Endothelial cell of umbilical vein (primary cell): ENCODE data around the gene TNFAIP8L3. TPM values are rescaled to one million over a fixed set of nuclear protein-coding genes. Genes with fewer than 3 reads are reported as not detected.

ENCODE experiments used
- BruUV-seq: library from RNA; stranded (reverse); fragments of 400-500 nt; replicated peaks from 2 replicates; lab custom pipeline; 2021; lab: Mats Ljungman, UMichigan
- CTCF ChIA-PET: fragments of 300-600, 350-600 bp; sonication (Branson Sonifier 250); formaldehyde crosslinking; loops from one replicate; lab custom pipeline; 2021; ENCODE audit warnings: antibody characterized with exemption, inconsistent platforms; lab: Charles Lee
- POLR2A ChIA-PET: fragments of 300-600, 350-600 bp; sonication (Branson Sonifier 250); formaldehyde crosslinking; loops from one replicate; lab custom pipeline; 2021; ENCODE audit warnings: antibody characterized with exemption, inconsistent platforms; lab: Charles Lee
- DNase-seq: peaks from one replicate; pipeline ENCODE4 v3.0.0-alpha.2; 2011; ENCODE audit warnings: low read depth, low spot score
- FAIRE-seq: peaks from 2 replicates; lab custom pipeline; 2011; peaks lifted over from hg19 to GRCh38; lab: Jason Lieb, UNC
- H2AFZ ChIP-seq: 2 replicates; pipeline ENCODE4 v1.6.0; 2012; ENCODE audit warnings: low read depth, low read length, control low read depth, inconsistent platforms
- H3K27ac ChIP-seq: 2 replicates; pipeline ENCODE4 v1.5.1; 2011; ENCODE audit warnings: low read depth, mild to moderate bottlenecking, control low read depth, low read length, moderate library complexity; ENCODE audit not compliant: insufficient read depth
- H3K27me3 ChIP-seq, 2 experiments: 2 replicates each; pipeline versions ENCODE4 v1.6.0 to v1.6.1; 2011; ENCODE audit warnings: low read length in 2 of 2, mixed read lengths in 1 of 2; ENCODE audit not compliant: control insufficient read depth in 2 of 2, insufficient read depth in 2 of 2
- H3K36me3 ChIP-seq, 2 experiments: 2 replicates in 1 of 2; 3 replicates in 1 of 2; pipeline ENCODE4 v1.5.1; 2011; ENCODE audit warnings: low read length in 2 of 2, mild to moderate bottlenecking in 1 of 2, moderate library complexity in 1 of 2; ENCODE audit not compliant: control insufficient read depth in 2 of 2, insufficient read depth in 2 of 2; ENCODE audit errors: extremely low read depth in 1 of 2
- H3K4me1 ChIP-seq: 3 replicates; pipeline ENCODE4 v1.5.1; 2011; ENCODE audit warnings: mild to moderate bottlenecking, low read length; ENCODE audit not compliant: control insufficient read depth, insufficient read depth; ENCODE audit errors: extremely low read depth
- H3K4me2 ChIP-seq: 2 replicates; pipeline ENCODE4 v1.6.1; 2011; ENCODE audit warnings: low read length, control low read depth, mixed read lengths; ENCODE audit not compliant: insufficient read depth
- H3K4me3 ChIP-seq, 3 experiments: fragments of 200-600 bp in 1 of 3; sonication (generic), shearing (Covaris generic) in 1 of 3; replicated peaks in 1 of 3; 2 replicates each; pipeline ENCODE4 v1.5.1; 2011 to 2016; ENCODE audit warnings: control low read depth in 3 of 3, low read length in 3 of 3, mild to moderate bottlenecking in 2 of 3, inconsistent platforms in 1 of 3, low read depth in 1 of 3, moderate library complexity in 1 of 3; ENCODE audit not compliant: insufficient read depth in 1 of 3
- H3K79me2 ChIP-seq: 2 replicates; pipeline ENCODE4 v1.6.0; 2012; ENCODE audit warnings: low read length, inconsistent platforms; ENCODE audit not compliant: control insufficient read depth, insufficient read depth
- H3K9ac ChIP-seq: replicated peaks from 2 replicates; pipeline ENCODE3; 2011; ENCODE audit warnings: low read length, control low read depth; ENCODE audit not compliant: insufficient read depth; ENCODE audit errors: extremely low read depth
- H3K9me1 ChIP-seq: replicated peaks from 3 replicates; pipeline ENCODE4 v1.6.0; 2011; ENCODE audit warnings: mild to moderate bottlenecking, low read length; ENCODE audit not compliant: control insufficient read depth, insufficient read depth; ENCODE audit errors: extremely low read depth
- H3K9me3 ChIP-seq: replicated peaks from 2 replicates; pipeline ENCODE4 v1.5.1; 2012; ENCODE audit warnings: low read length, inconsistent platforms; ENCODE audit not compliant: control insufficient read depth, insufficient read depth
- H4K20me1 ChIP-seq: replicated peaks from 2 replicates; pipeline ENCODE3; 2011; ENCODE audit warnings: mild to moderate bottlenecking, low read length; ENCODE audit not compliant: control insufficient read depth, insufficient read depth; ENCODE audit errors: extremely low read depth
- CTCF ChIP-seq, 2 donors: IDR thresholded peaks; 1 replicate in 1 of 2; 2 replicates in 1 of 2; pipeline ENCODE4 v1.5.1; 2011; ENCODE audit warnings: low read length in 2 of 2, mild to moderate bottlenecking in 2 of 2, moderate library complexity in 2 of 2, control low read depth in 1 of 2, inconsistent platforms in 1 of 2, low read depth in 1 of 2; ENCODE audit not compliant: insufficient read depth in 1 of 2; ENCODE audit errors: extremely low read depth in 1 of 2
- EZH2 ChIP-seq: IDR thresholded peaks from 2 replicates; pipeline ENCODE4 v1.6.1; 2012; ENCODE audit warnings: borderline replicate concordance, low read depth, mild to moderate bottlenecking, moderate library complexity, low read length, inconsistent platforms; ENCODE audit not compliant: severe bottlenecking
- FOS ChIP-seq: IDR thresholded peaks from 2 replicates; pipeline ENCODE4 v1.6.1; 2011; ENCODE audit warnings: mild to moderate bottlenecking, low read length, moderate library complexity, borderline replicate concordance; ENCODE audit not compliant: insufficient read depth
- GATA2 ChIP-seq: IDR thresholded peaks from 2 replicates; pipeline ENCODE4 v1.7.0; 2011; ENCODE audit warnings: low read depth, mild to moderate bottlenecking, moderate library complexity, mixed read lengths, low read length; ENCODE audit not compliant: insufficient read length, insufficient read depth
- JUN ChIP-seq: IDR thresholded peaks from 2 replicates; pipeline ENCODE4 v1.6.1; 2011; ENCODE audit warnings: borderline replicate concordance, low read depth; ENCODE audit not compliant: insufficient read length, insufficient read depth
- MAX ChIP-seq: IDR thresholded peaks from 2 replicates; pipeline ENCODE4 v1.6.1; 2011; ENCODE audit not compliant: insufficient read depth, insufficient read length
- MYC ChIP-seq: IDR thresholded peaks from one replicate; pipeline ENCODE4 v1.6.1; 2011; ENCODE audit warnings: mild to moderate bottlenecking, low read depth, low read length
- POLR2A ChIP-seq: IDR thresholded peaks from 2 replicates; pipeline ENCODE4 v1.6.1; 2012; ENCODE audit warnings: low read depth, mild to moderate bottlenecking, control low read depth, low read length
- POLR2AphosphoS5 ChIP-seq: IDR thresholded peaks from 2 replicates; pipeline ENCODE4 v1.6.1; 2012; ENCODE audit warnings: low read depth, mild to moderate bottlenecking, control low read depth, low read length, moderate library complexity; ENCODE audit not compliant: insufficient read depth
- dilution Hi-C: fragments of 300-500 bp; cut with MboI; formaldehyde crosslinking; loops from one replicate; pipeline ENCODE4 v1.15.0; 2019; ENCODE audit warnings: low sequenced_read_pairs; ENCODE audit not compliant: extremely low pct_ligation_motif_present
- intact Hi-C: fragments of 100-400 bp; cut with micrococcal nuclease; formaldehyde crosslinking; loops from one replicate; pipeline ENCODE4 v1.10.0; 2022
- polyA plus RNA-seq, 4 experiments: library from polyadenylated mRNA; depleted of rRNA in 3 of 4; stranded (reverse) in 3 of 4; unstranded in 1 of 4; fragments of >200 nt; gene quantifications; 2 replicates each; pipeline versions ENCODE4 v1.2.1 to v1.2.3, GENCODE V29; 2011 to 2012; ENCODE audit warnings: missing spikeins in 1 of 4
- total RNA-seq: library from RNA; stranded (reverse); gene quantifications from 2 replicates; pipeline ENCODE4 v1.2.3, GENCODE V29; 2021

TNFAIP8L3 gene
- total and polyA plus RNA-seq, 2 donors (not counting 3 experiments of a cell fraction or from before 2014, with no cell fraction given), result 8.8 to 38.3 TPM

DNA sequence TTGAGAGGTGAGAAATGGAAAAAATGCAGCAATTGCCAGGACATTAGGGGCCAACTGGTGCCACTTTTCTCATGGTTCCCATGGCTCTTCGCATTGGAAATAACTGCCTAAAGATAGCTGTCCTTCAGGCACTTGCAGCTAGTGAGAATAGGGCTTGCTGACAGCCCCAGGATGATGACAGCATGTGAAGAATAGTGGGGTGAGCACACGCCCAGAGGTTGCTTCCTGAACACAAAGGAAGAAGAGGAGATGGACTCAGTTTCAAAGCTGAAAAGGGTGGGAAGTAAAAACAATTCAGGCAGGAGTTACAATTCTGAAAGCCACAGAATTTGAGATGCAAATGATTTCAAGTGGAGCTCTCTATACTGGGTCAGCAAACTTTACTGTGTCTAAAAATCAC, 45.6 kb downstream of the TNFAIP8L3 start:
- peaks cover 6% of the 10 kb centered on the region for H3K4me1 ChIP-seq
- no peak overlapping the region for H3K9ac ChIP-seq
- no peak for FAIRE-seq

More for the DNA sequence above, 45.6 kb downstream of the TNFAIP8L3 start:
- Histone ChIP-seq H3K4me3 (no peak overlapping the region), H3K27me3 (no peaks in the 10 kb centered on the region), H3K9me3 (no peaks in the 10 kb centered on the region), H3K27ac (no peak overlapping the region), H2AFZ (no peak overlapping the region), H3K4me2 (no peak overlapping the region), H3K79me2 (no peaks in the 10 kb centered on the region), H4K20me1 (no peaks in the 10 kb centered on the region), H3K36me3 (no peaks in the 10 kb centered on the region), H3K9me1 (no peaks in the 10 kb centered on the region)
- no peak for DNase-seq
- ChIA-PET CTCF (interaction anchor here (1.0 kb wide), 1 partner anchor 15 kb away, joined by 3 read pairs; no protein-coding TSS in a partner anchor), POLR2A (no interaction called here)
- BruUV-seq, result no TSS peak
- dilution Hi-C loops (no loop called here), intact Hi-C loops (no loop called here)
- TF ChIP-seq GATA2, result no peak
- TF ChIP-seq CTCF (IDR thresholded peaks at IDR 0.05; ENCODE audit: extremely low read depth in 1 of 2, insufficient read depth in 1 of 2, low read depth in 1 of 2, low read length in 2 of 2), result no peak
- TF ChIP-seq POLR2A, result no peak
- no peak for TF ChIP-seq MYC
- no peak for TF ChIP-seq JUN
- no peak for TF ChIP-seq FOS
- TF ChIP-seq POLR2AphosphoS5, result no peak
- no peak for TF ChIP-seq EZH2
- no peak for TF ChIP-seq MAX
